ENCODE data around the gene GPR183. TPM values are rescaled to one million over a fixed set of nuclear protein-coding genes. Genes with fewer than 3 reads are reported as not detected.

The GPR183 gene
- polyA plus RNA-seq, 4 donors: 2.4 to 5.7 (median 5.5) TPM; not detected in 1

GRCh38 chr13:99281811-99282263, 25.4 kb downstream of the GPR183 start:
- 69 to 87% (median 77%) methylated on average over 5 of the region's 5 CpGs for WGBS, 3 donors
- no peak overlapping the region for H3K4me3 ChIP-seq (ENCODE audit: low read depth in 1 of 3, low read length in 3 of 3)
- no peak for DNase-seq
- peaks cover 0 to 13% (median 5%) of the 10 kb centered on the region in 3 donors for H3K36me3 ChIP-seq (ENCODE audit: control insufficient read depth in 3 of 3, insufficient read depth in 2 of 3, low read depth in 1 of 3, low read length in 3 of 3)
- no peaks in the 10 kb centered on the region for H3K9me3 ChIP-seq (ENCODE audit: control insufficient read depth in 2 of 2, insufficient read depth in 1 of 2, low read depth in 1 of 2, low read length in 1 of 2)
- H3K27me3 ChIP-seq (ENCODE audit: control insufficient read depth in 3 of 3, insufficient read depth in 3 of 3, low read length in 3 of 3): no peaks in the 10 kb centered on the region
- no peak for FAIRE-seq
- peak overlapping the region in 2 of 3 donors; percentile 41 to 86 for H3K27ac ChIP-seq (ENCODE audit: low read depth in 1 of 3, low read length in 2 of 3)
- H3K4me1 ChIP-seq (ENCODE audit: control insufficient read depth in 3 of 3, insufficient read depth in 2 of 3, low read depth in 1 of 3, low read length in 2 of 3): peaks cover 0 to 17% (median 5%) of the 10 kb centered on the region in 3 donors

GRCh38 chr13:99280166-99280565, 27.0 kb downstream of the GPR183 start:
- DNase-seq: peak; percentile 16 to 45
- Histone ChIP-seq H3K9me3 (ENCODE audit: control insufficient read depth in 2 of 2, insufficient read depth in 1 of 2, low read depth in 1 of 2, low read length in 1 of 2) (no peaks in the 10 kb centered on the region), H3K36me3 (ENCODE audit: control insufficient read depth in 3 of 3, insufficient read depth in 2 of 3, low read depth in 1 of 3, low read length in 3 of 3) (peaks cover 0 to 17% (median 5%) of the 10 kb centered on the region in 3 donors), H3K27ac (ENCODE audit: low read depth in 1 of 3, low read length in 2 of 3) (peak overlapping the region in 2 of 3 donors; percentile 14 to 56), H3K27me3 (ENCODE audit: control insufficient read depth in 3 of 3, insufficient read depth in 3 of 3, low read length in 3 of 3) (no peaks in the 10 kb centered on the region), H3K4me1 (ENCODE audit: control insufficient read depth in 3 of 3, insufficient read depth in 2 of 3, low read depth in 1 of 3, low read length in 2 of 3) (peaks cover 0 to 8% (median 0%) of the 10 kb centered on the region in 3 donors), H3K4me3 (ENCODE audit: low read depth in 1 of 3, low read length in 3 of 3) (no peak overlapping the region)
- WGBS, 3 donors: 68 to 73% (median 71%) methylated on average over 3 of the region's 3 CpGs
- no peak for FAIRE-seq

GRCh38 chr13:99279637-99280036, 27.6 kb downstream of the GPR183 start:
- peaks cover 0 to 20% (median 5%) of the 10 kb centered on the region in 3 donors for H3K36me3 ChIP-seq (ENCODE audit: control insufficient read depth in 3 of 3, insufficient read depth in 2 of 3, low read depth in 1 of 3, low read length in 3 of 3)
- no peaks in the 10 kb centered on the region for H3K27me3 ChIP-seq (ENCODE audit: control insufficient read depth in 3 of 3, insufficient read depth in 3 of 3, low read length in 3 of 3)
- H3K27ac ChIP-seq (ENCODE audit: low read depth in 1 of 3, low read length in 2 of 3): peak overlapping the region in 1 of 3 donors; percentile 27
- FAIRE-seq (no peak), DNase-seq (no peak)
- peaks cover 0 to 8% (median 0%) of the 10 kb centered on the region in 3 donors for H3K4me1 ChIP-seq (ENCODE audit: control insufficient read depth in 3 of 3, insufficient read depth in 2 of 3, low read depth in 1 of 3, low read length in 2 of 3)
- 94 to 98% (median 94%) methylated on average over 2 of the region's 2 CpGs for WGBS, 3 donors
- no peaks in the 10 kb centered on the region for H3K9me3 ChIP-seq (ENCODE audit: control insufficient read depth in 2 of 2, insufficient read depth in 1 of 2, low read depth in 1 of 2, low read length in 1 of 2)
- no peak overlapping the region for H3K4me3 ChIP-seq (ENCODE audit: low read depth in 1 of 3, low read length in 3 of 3)

- Histone ChIP-seq H3K4me3 (ENCODE audit: low read depth in 1 of 3, low read length in 3 of 3) (no peak overlapping the region), H3K27ac (ENCODE audit: low read depth in 1 of 3, low read length in 2 of 3) (no peak overlapping the region), H3K27me3 (ENCODE audit: control insufficient read depth in 3 of 3, insufficient read depth in 3 of 3, low read length in 3 of 3) (no peaks in the 10 kb centered on the region), H3K36me3 (ENCODE audit: control insufficient read depth in 3 of 3, insufficient read depth in 2 of 3, low read depth in 1 of 3, low read length in 3 of 3) (peaks cover 0 to 20% (median 5%) of the 10 kb centered on the region in 3 donors), H3K9me3 (ENCODE audit: control insufficient read depth in 2 of 2, insufficient read depth in 1 of 2, low read depth in 1 of 2, low read length in 1 of 2) (no peaks in the 10 kb centered on the region), H3K4me1 (ENCODE audit: control insufficient read depth in 3 of 3, insufficient read depth in 2 of 3, low read depth in 1 of 3, low read length in 2 of 3) (peaks cover 0 to 8% (median 0%) of the 10 kb centered on the region in 3 donors)
- FAIRE-seq (no peak), DNase-seq (no peak)
- 85 to 89% (median 89%) methylated on average over 3 of the region's 3 CpGs for WGBS, 3 donors
Measured at GRCh38 chr13:99278843-99279242, 28.4 kb downstream of the GPR183 start.

- peaks cover 0 to 8% (median 0%) of the 10 kb centered on the region in 3 donors for H3K4me1 ChIP-seq (ENCODE audit: control insufficient read depth in 3 of 3, insufficient read depth in 2 of 3, low read depth in 1 of 3, low read length in 2 of 3)
- H3K27ac ChIP-seq (ENCODE audit: low read depth in 1 of 3, low read length in 2 of 3): no peak overlapping the region
- no peak for FAIRE-seq
- H3K4me3 ChIP-seq (ENCODE audit: low read depth in 1 of 3, low read length in 3 of 3): no peak overlapping the region
- H3K36me3 ChIP-seq (ENCODE audit: control insufficient read depth in 3 of 3, insufficient read depth in 2 of 3, low read depth in 1 of 3, low read length in 3 of 3): peaks cover 0 to 20% (median 5%) of the 10 kb centered on the region in 3 donors
- no peak for DNase-seq
- WGBS, 3 donors: 73 to 97% (median 75%) methylated on average over 5 of the region's 5 CpGs
- no peaks in the 10 kb centered on the region for H3K27me3 ChIP-seq (ENCODE audit: control insufficient read depth in 3 of 3, insufficient read depth in 3 of 3, low read length in 3 of 3)
- no peaks in the 10 kb centered on the region for H3K9me3 ChIP-seq (ENCODE audit: control insufficient read depth in 2 of 2, insufficient read depth in 1 of 2, low read depth in 1 of 2, low read length in 1 of 2)
Measured at GRCh38 chr13:99278200-99278599, 29.0 kb downstream of the GPR183 start.

GRCh38 chr13:99277629-99278028, 29.6 kb downstream of the GPR183 start:
- no peak overlapping the region for H3K27ac ChIP-seq (ENCODE audit: low read depth in 1 of 3, low read length in 2 of 3)
- peaks cover 0 to 1% of the 10 kb centered on the region in 2 donors for H3K9me3 ChIP-seq (ENCODE audit: control insufficient read depth in 2 of 2, insufficient read depth in 1 of 2, low read depth in 1 of 2, low read length in 1 of 2)
- H3K27me3 ChIP-seq (ENCODE audit: control insufficient read depth in 3 of 3, insufficient read depth in 3 of 3, low read length in 3 of 3): no peaks in the 10 kb centered on the region
- 86 to 94% (median 93%) methylated on average over 4 of the region's 4 CpGs for WGBS, 3 donors
- FAIRE-seq: no peak
- H3K4me3 ChIP-seq (ENCODE audit: low read depth in 1 of 3, low read length in 3 of 3): no peak overlapping the region
- peaks cover 0 to 5% (median 0%) of the 10 kb centered on the region in 3 donors for H3K4me1 ChIP-seq (ENCODE audit: control insufficient read depth in 3 of 3, insufficient read depth in 2 of 3, low read depth in 1 of 3, low read length in 2 of 3)
- DNase-seq: no peak
- H3K36me3 ChIP-seq (ENCODE audit: control insufficient read depth in 3 of 3, insufficient read depth in 2 of 3, low read depth in 1 of 3, low read length in 3 of 3): peaks cover 0 to 20% (median 5%) of the 10 kb centered on the region in 3 donors

GRCh38 chr13:99276706-99277105, 30.5 kb downstream of the GPR183 start:
- no peaks in the 10 kb centered on the region for H3K27me3 ChIP-seq (ENCODE audit: control insufficient read depth in 3 of 3, insufficient read depth in 3 of 3, low read length in 3 of 3)
- WGBS, 3 donors: 86 to 97% (median 88%) methylated on average over 2 of the region's 2 CpGs

GRCh38 chr13:99275093-99275469, 32.1 kb downstream of the GPR183 start:
- H3K4me1 ChIP-seq (ENCODE audit: control insufficient read depth in 3 of 3, insufficient read depth in 2 of 3, low read depth in 1 of 3, low read length in 2 of 3): peaks cover 0 to 5% (median 0%) of the 10 kb centered on the region in 3 donors
- H3K27me3 ChIP-seq (ENCODE audit: control insufficient read depth in 3 of 3, insufficient read depth in 3 of 3, low read length in 3 of 3): no peaks in the 10 kb centered on the region
- WGBS, 3 donors: 44 to 65% (median 46%) methylated on average over 1 of the region's 1 CpG
- DNase-seq: peak in 1 of 2 donors; percentile 42
- no peak for FAIRE-seq
- H3K36me3 ChIP-seq (ENCODE audit: control insufficient read depth in 3 of 3, insufficient read depth in 2 of 3, low read depth in 1 of 3, low read length in 3 of 3): peaks cover 0 to 11% (median 3%) of the 10 kb centered on the region in 3 donors
- H3K4me3 ChIP-seq (ENCODE audit: low read depth in 1 of 3, low read length in 3 of 3): no peak overlapping the region
- peaks cover 0 to 9% of the 10 kb centered on the region in 2 donors for H3K9me3 ChIP-seq (ENCODE audit: control insufficient read depth in 2 of 2, insufficient read depth in 1 of 2, low read depth in 1 of 2, low read length in 1 of 2)
- peak overlapping the region in 1 of 3 donors; percentile 5 for H3K27ac ChIP-seq (ENCODE audit: low read depth in 1 of 3, low read length in 2 of 3)

More at GRCh38 chr13:99276706-99277105, 30.5 kb downstream of the GPR183 start:
- H3K4me1 ChIP-seq (ENCODE audit: control insufficient read depth in 3 of 3, insufficient read depth in 2 of 3, low read depth in 1 of 3, low read length in 2 of 3): peaks cover 0 to 5% (median 0%) of the 10 kb centered on the region in 3 donors
- H3K36me3 ChIP-seq (ENCODE audit: control insufficient read depth in 3 of 3, insufficient read depth in 2 of 3, low read depth in 1 of 3, low read length in 3 of 3): peaks cover 0 to 16% (median 3%) of the 10 kb centered on the region in 3 donors
- no peak overlapping the region for H3K27ac ChIP-seq (ENCODE audit: low read depth in 1 of 3, low read length in 2 of 3)
- H3K9me3 ChIP-seq (ENCODE audit: control insufficient read depth in 2 of 2, insufficient read depth in 1 of 2, low read depth in 1 of 2, low read length in 1 of 2): peaks cover 0 to 9% of the 10 kb centered on the region in 2 donors
- no peak for DNase-seq
- no peak for FAIRE-seq
- H3K4me3 ChIP-seq (ENCODE audit: low read depth in 1 of 3, low read length in 3 of 3): no peak overlapping the region

GRCh38 chr13:99273128-99273527, 34.1 kb downstream of the GPR183 start:
- H3K27ac ChIP-seq (ENCODE audit: low read depth in 1 of 3, low read length in 2 of 3): no peak overlapping the region
- WGBS, 3 donors: 76 to 94% (median 93%) methylated on average over 2 of the region's 2 CpGs
- no peak for FAIRE-seq

More at GRCh38 chr13:99273128-99273527, 34.1 kb downstream of the GPR183 start:
- no peak for DNase-seq
- no peaks in the 10 kb centered on the region for H3K4me1 ChIP-seq (ENCODE audit: control insufficient read depth in 3 of 3, insufficient read depth in 2 of 3, low read depth in 1 of 3, low read length in 2 of 3)
- no peak overlapping the region for H3K4me3 ChIP-seq (ENCODE audit: low read depth in 1 of 3, low read length in 3 of 3)
- peaks cover 0 to 9% of the 10 kb centered on the region in 2 donors for H3K9me3 ChIP-seq (ENCODE audit: control insufficient read depth in 2 of 2, insufficient read depth in 1 of 2, low read depth in 1 of 2, low read length in 1 of 2)
- H3K27me3 ChIP-seq (ENCODE audit: control insufficient read depth in 3 of 3, insufficient read depth in 3 of 3, low read length in 3 of 3): no peaks in the 10 kb centered on the region
- H3K36me3 ChIP-seq (ENCODE audit: control insufficient read depth in 3 of 3, insufficient read depth in 2 of 3, low read depth in 1 of 3, low read length in 3 of 3): peaks cover 0 to 14% (median under 1%) of the 10 kb centered on the region in 3 donors
